GM19438 (cell line): Measurements from ENCODE around the gene PALLD.

Experiments
- ATAC-seq: cut with Tn5 transposase; IDR thresholded peaks from one replicate; pipeline ENCODE4 v1.9.1; 2021; ENCODE audit warnings: low read depth; ENCODE audit not compliant: unreplicated experiment

Gene PALLD

DNA sequence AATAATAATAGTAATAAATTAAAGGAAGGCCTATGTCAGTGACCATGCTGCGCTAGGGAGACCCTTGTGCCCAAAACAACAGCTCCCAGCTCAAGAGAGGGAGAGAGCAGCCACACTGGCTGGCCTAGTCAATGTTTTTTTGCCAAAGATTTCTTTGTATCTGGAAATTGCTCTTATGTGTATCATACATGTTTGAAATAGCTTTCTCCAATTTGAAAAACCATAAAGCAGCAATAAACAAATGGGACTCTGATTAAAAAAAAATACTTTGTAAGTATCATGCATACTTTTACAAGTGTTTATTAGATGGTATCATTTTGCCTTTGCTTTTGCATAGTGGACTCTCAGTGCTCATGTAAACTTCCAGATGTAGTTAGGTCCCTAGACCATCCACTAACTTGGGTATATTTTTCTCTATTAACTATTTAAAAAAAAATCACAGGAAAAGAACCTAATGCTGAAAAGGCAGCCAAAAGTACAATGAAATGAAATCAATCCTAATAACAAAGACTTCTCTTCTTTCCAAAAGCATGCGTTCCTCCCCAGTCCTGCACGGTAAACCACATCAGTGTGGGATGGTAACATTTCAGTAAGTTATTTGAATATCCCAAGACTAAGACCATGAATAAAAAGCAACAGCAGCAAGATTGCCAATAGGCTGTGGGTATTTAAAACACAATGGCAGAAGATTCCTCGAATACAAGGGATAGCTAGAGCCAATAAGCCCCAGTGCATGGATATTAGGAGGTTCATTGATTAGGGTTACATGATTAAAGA lies 117.6 kb downstream of the PALLD start:
- ATAC-seq, result no peak

DNA sequence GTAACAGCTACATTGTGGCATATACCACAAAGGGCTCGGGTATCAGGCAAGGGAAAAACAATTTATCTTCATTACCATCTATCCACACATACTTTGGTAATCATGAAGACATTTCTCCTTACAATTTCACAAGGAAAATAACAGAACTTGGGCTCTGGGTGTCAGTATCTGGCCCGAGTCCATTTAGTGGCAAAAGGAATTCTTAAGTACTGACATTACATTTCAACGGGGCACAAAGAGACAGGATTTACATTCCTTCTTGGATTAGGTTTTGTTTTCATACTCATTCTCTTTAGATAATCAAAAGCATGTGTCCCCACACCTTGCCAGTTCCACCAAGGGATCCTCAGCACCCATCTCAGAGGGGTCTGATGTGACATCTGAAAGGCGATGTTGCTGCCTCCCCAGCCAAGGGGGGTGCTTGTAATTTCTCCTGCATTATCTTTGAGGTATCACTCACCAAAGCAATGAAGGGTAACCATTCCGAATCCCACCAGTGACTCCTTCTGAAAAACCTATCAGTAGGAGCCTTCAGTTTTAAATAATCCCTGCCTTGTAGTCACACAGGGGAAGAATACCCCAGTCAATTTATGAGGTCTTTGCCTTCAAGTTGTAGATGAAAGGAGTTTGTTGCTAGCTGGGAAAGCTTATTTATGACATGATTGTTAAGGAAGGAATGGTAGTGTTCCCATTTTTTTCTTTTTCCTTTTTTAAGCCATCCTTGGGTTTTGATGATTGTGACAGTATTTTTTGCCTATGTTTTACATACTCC lies 118.6 kb downstream of the PALLD start:
- ATAC-seq, result no peak

- no peak for ATAC-seq
These were observed 121.9 kb downstream of the PALLD start for GRCh38 chr4:168618577-168619265.

DNA sequence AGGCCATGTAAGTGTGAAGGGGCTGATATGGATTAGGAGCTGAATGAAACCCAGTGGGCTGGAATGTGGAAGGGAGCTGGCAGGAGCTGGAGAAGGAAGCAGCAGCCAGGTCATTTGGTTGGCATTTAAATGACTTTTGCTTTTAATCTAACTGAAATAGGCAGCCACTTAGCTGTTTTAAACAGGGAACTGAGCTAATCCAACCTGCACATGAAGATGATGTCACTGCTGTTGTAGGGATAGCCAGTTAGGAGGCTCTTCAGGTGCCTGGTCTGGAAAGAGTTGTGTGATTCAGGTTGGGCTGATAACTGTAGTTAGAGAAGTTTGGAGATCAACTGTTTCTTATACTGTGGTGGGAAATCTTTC lies 122.4 kb downstream of the PALLD start:
- ATAC-seq, result no peak

- ATAC-seq, result no peak
These were observed 125.1 kb downstream of the PALLD start for GRCh38 chr4:168621806-168622589.

DNA sequence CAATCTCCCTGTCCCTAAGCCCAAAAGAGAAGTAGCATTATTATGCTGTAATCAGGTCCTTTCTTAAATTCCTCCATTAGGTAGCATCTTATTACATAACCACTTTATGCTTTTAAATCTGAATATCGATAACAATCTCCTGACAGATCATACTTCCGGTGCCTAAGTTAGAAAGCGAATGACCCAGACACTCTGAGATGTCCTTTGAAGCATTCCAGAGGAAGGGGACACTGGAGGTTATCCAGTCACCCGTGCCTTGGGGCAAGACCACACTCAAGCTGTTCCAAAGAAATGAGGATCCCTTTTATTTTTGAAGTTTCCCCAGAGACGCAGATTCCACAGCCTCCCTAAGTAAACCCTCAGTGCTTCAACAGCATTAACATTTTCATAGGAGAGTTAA lies 125.7 kb downstream of the PALLD start:
- no peak for ATAC-seq

DNA sequence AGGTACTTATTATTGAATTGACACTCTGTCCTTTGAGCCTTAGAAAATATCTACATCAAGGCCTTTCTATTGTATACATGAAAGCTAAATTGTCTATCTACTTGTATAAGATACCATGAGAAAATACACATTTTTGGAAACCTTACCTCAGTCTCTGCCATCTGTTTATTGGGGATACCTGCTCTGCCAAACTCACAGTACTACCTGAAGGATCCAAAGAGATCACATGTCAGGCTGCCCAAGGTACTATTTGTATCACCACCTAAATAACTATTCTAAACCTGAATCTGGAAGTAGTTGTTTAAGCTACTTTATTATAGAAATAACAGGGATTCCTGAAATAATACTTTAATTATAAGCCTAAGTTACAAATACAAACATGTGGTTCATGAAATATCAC lies 126.2 kb downstream of the PALLD start:
- no peak for ATAC-seq

- no peak for ATAC-seq
These were observed 126.6 kb downstream of the PALLD start for GRCh38 chr4:168623484-168623883.

DNA sequence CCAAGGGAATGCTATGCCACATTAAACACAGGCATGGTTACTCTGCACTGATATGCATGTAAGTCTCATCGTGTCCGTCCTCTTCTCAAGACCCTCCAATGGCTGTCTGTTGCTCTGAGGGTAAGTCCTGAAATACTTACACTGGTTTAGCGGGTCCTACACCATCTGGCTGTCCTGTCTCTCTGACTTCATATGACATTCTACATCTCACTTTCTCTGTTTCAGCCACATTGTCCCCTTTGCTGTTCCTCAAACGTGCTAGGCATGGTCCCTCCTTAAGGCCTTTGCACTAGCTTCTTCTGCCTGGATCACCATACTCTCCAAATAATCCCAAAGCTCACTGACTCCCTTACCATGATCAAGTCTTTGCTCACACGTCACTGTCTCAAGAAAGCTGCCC lies 131.4 kb downstream of the PALLD start:
- no peak for ATAC-seq

- no peak for ATAC-seq
These were observed 132.7 kb downstream of the PALLD start for GRCh38 chr4:168629566-168629965.

- no peak for ATAC-seq
These were observed 133.8 kb downstream of the PALLD start for GRCh38 chr4:168630445-168631187.

- no peak for ATAC-seq
These were observed 134.7 kb downstream of the PALLD start for GRCh38 chr4:168631241-168632162.

DNA sequence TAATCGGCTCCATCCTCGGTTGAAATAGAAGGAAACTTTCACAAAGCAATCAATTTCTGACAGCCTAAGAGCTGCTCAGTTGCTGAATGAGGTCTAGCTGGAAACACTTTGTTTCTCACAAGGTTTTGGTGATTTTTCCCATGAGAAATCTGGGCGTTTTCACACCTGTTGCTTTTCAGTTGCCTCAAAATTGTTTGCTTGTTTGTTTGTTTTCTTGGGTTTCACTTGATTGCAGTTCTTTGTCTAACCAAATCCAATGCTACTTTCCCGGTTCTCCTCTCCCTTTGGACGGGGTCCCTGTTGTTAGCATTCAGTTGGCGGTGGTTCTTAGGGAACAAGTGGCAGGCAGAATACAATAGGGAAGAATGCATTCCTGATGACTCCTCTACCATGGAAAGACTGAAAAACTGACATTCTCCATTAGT lies 135.5 kb downstream of the PALLD start:
- ATAC-seq, result no peak

- ATAC-seq, result no peak
These were observed 136.2 kb downstream of the PALLD start for GRCh38 chr4:168633064-168633463.

GRCh38 chr4:168633496-168633895 lies 136.6 kb downstream of the PALLD start:
- ATAC-seq, result no peak

DNA sequence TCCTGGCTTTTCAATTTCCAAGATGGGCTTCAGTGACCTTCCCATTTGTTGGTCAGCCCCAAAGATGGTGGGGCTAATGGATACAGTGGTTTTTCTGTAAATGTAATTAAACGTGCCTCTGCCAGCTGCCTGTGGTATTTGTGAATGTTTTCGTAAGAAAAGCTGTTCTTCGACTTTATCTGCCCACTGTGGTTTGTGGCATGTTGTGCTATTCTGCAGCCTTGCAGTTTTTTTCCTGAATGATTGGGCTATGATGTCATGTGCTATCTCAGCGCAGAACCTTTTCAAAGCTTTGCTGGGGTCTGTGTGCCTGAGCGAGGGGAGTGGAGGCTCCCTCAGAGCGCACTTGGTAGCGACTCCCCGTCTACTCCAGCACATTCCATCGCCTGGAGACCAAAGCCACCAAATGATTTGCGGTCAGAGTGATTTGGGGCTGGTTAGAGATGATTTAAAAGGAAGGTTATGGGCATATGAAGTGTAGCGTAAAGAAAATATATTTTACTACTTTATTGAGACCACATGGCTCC lies 137.5 kb downstream of the PALLD start:
- ATAC-seq, result no peak

- no peak for ATAC-seq
These were observed 139.2 kb downstream of the PALLD start for GRCh38 chr4:168636040-168636439.

DNA sequence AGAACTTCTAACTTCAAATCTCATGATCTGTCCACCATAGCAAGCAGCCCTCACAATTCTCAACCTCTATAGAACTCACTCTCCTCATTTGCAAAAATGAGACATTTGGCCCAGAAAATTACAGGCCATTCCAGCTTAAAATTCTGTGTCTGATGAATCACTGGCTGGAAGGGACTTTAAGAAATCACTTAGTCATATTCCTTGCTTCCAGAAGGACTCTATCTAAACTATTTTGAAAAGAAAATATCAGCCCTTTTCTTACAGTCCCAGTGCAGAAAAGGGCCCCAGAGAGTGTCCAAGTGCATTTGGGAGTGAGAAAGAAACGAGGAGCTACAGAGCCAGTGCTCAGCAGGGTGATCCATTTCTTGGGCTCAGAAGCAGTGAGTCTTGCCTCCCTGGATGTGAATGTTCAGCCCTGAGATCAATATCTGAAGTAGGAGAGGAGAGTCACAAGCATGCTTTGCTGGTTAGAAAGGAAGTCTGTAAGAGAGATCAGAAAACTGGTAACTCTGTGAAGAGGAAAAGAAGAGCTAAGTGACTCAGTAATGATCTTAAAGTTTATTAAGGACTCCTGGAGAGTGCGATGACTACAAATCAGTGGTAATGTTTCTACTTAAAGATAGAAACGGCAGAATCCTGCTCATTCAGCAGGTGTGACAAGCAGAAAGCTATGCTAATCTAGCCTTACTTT lies 139.8 kb downstream of the PALLD start:
- no peak for ATAC-seq
